GM03348 (cell line): ENCODE results near the gene IDUA.

ENCODE experiments used
- DNase-seq: peaks from one replicate; pipeline ENCODE4 v3.0.0; 2012; ENCODE audit warnings: low spot score

IDUA gene

DNA sequence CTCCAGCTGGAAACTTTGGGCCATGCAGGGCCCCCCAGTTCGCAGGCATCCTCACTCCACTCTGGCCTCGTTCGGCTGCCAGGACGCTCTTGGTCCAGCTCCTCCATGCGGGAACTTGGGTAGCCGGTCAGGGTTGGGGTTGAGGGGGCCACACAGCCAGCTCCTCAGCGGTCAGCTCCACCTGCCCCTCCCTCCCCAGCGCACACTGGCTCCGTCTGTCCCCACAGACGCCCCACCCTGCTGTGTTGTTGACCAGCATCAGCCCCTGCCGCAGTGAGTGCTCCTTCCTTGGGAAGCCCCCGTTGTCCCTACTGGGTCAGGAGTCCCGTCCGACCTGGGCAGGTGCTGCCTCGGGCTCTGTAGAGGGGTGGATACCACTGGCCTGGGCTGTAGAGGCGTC lies 30.4 kb downstream of the IDUA start:
- no peak for DNase-seq

DNA sequence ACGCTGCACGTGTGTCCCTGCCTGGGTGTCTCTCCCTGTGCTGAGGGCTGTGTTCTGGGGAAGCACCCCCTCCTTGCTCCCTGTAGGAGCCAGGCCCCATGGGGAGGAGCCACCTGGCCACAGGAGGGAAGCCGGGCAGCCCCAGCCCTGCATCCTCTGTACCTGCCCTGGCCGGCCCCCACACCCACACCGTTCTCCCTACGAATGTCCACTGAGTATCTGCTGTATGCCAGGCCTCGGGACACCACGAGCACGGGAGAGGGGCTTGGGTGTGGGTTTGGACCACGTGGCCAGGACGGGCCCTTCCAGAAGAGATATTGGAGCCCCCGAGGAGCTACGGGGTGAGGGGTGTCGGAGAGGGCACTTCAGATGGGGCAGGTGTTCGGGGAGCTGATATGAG lies 30.9 kb downstream of the IDUA start:
- no peak for DNase-seq

DNA sequence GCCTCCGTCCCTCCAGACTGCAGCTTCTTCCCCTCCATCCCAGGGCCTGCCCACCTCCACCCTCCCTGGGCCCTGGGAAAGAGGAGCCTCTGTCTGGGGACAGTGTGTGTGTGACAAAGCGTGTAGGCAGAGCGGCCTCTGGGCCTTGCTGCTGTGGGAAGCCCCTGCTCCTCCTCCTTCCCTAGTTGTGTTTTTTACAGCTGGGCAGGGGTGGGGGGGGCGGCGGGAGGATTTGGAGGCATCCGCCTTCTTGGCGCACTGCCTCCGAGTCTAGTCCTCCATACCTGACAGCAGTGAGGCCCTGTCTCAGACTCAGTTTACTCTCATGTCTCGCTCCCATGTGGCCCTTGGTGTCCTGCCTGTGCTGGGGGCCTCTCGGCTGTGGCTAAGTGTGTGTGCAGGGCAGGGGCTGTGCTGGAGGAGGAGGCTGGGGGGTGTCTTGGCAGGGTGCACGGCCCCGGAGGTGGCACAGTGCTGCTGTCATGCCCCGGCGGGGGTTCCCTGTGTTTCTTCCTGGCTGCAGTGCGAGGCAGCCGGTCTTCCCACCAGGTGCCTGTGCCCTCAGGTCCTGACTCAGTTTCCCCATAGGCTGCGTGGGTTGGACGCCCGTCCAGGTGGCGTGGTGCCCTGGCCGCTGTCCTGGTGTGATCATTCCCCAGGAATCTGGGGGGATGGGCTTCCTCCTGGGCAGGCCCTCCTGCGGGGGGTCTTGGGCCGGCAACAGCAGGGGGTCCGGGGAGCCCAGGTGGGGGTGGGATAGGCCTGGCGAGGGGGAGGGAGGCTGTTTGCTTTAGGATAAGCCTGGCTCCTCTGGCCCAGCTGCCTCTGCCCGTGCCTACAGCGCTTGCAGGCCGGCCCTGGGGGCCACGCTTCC lies 31.5 kb downstream of the IDUA start:
- DNase-seq, result no peak

DNA sequence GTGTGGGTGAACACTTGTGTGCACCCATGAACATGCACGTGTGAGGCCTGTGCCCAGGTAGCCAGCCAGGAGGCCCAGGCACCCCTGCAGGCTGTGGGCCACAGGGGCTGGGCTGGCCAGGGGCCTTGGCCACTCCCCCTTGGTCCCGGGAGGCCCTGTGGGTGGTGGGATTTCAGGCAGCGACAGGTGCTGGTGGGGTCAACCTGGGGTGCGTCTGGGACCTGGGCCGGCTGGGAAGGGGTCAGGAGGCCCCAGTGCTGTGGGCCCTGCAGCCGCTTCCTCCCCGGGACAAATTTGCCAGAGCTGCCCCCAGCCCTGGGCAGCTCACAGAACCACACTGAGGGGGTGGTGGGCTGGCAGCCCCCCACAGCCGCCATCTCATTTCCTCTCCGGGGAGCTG lies 32.5 kb downstream of the IDUA start:
- DNase-seq, result no peak

DNA sequence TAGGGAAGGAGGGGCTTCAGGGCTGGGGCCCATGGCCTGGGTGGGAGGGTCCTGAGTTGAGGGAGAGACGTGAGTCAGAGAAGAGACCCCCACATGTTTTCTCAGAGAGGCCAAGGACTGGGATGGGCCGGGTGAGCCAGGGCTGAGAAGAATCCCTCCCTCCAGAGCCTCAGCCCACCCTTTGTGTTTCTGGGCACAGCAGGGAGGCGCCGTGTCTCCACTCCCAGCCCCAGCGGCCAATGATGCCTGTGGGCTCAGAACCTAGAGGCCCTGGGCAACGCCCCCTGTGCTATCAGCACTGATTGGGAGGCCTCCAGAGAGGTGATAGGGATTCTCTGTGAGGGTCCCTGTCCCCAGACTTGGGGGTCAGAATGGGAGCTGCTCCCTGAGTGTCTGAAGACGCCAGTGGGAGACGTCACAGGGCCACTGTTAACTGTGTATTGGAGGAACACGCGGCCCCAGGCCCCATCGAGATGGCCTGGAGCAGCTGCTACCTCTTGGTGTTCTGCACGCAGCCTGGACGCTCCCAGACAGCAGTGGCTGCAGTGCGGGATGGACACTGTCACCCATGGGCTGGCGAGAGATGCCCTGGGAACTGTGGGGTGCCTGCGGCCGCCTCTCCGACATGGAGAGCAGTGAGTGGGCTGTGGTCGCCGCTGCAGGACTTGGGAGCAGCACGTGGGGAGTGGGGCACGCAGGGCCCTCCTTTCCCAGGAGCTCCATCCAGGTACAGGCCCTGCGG lies 33.1 kb downstream of the IDUA start:
- DNase-seq, result no peak

DNA sequence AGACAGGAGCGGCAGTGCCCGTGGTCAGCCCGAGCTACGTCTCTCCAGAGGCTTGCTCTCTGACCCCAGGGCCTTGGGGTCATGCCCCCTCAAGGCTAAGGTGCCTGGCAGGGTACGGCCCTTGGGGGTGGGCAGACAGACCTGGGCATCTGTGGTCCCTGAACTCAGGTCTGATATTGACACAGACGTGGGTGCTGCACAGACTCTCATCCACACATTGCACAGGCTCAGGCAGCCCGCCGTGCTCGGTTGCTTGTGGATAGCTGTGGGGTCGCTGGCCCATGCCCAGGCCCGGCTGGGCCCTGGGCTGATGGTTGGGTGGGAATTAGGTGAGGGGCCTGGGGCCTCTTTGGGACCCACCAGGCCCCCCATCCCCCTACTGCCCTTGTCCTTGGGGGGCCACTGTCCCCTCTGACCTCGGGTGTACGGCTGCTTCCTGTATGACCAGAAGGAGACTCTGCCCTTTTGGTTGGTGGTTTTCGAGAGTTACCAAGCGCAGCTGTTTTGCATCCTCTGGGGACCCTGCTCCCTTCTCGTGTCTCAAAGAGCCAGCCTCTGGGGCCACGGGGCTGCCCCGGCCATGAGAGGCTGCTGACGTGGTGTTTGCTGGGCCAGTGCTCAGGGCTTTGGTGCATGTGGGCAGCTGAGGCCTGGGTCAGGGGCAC lies 34.7 kb downstream of the IDUA start:
- DNase-seq, result no peak

DNA sequence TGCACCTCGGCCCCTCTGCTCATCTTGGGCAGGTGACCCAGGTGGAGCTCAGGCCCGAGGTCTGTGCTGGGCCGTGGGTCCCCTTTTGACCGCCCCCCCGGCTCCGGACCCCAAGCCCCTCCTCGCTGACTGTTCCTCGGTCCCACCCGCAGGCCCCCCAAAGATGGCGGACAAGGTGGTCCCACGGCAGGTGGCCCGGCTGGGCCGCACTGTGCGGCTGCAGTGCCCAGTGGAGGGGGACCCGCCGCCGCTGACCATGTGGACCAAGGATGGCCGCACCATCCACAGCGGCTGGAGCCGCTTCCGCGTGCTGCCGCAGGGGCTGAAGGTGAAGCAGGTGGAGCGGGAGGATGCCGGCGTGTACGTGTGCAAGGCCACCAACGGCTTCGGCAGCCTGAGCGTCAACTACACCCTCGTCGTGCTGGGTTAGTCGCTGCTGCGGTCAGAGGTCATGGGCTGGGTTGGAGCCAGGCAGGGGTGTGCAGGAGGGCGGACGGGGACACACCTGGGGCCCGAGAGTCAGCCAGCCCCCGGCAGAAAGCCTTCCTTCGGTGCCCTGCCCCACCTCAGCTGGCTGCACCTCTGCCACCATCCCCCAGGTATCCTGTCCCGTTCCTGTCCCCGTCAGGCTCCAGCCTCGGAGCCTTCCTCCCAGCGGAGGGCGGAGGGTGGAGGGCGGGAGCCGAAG lies 35.4 kb downstream of the IDUA start:
- no peak for DNase-seq

DNA sequence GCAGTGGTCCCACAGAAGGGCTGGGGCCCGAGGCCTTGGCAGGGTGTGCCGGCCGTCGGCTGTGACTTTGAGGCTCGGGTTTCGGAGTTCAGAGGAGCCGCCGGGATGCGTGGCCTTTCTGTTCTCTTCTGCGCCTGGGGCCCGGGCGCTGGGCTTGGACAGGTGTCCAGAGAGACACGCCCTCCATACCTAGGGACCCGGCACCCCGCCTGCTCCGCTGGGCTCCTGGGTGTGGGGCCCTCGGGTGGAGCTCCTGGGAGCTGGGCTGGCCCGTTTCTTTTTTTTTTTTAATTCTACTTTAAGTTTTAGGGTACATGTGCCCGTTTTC lies 35.9 kb downstream of the IDUA start:
- no peak for DNase-seq

DNA sequence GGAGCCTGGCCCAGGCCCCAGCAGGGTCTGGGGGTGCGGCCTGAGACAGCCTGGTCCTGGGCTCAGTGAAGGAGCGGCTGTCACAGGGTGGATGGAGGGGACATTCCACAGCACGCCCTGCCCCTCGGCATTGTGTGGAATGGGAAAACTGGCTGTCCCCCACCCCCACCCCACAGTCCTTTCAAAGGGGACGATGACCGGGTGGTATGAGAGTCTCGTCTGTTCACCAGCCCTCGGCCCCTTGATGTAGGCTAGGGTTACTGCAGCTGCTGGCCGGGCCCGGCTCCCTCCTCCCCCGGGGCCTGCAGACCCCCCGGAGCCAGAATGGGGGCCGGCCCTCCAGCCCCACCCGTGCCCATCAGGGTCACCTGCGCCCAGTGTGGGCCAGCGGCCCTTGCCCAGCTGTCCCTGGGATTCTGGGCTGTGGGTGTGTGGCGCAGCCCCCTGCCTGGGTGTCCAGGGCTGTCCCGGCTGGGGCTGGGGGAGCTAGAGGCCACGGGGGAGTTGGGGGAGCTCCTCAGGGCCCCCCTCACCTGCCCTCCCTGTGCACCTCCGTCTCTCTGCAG lies 36.3 kb downstream of the IDUA start:
- no peak for DNase-seq

DNA sequence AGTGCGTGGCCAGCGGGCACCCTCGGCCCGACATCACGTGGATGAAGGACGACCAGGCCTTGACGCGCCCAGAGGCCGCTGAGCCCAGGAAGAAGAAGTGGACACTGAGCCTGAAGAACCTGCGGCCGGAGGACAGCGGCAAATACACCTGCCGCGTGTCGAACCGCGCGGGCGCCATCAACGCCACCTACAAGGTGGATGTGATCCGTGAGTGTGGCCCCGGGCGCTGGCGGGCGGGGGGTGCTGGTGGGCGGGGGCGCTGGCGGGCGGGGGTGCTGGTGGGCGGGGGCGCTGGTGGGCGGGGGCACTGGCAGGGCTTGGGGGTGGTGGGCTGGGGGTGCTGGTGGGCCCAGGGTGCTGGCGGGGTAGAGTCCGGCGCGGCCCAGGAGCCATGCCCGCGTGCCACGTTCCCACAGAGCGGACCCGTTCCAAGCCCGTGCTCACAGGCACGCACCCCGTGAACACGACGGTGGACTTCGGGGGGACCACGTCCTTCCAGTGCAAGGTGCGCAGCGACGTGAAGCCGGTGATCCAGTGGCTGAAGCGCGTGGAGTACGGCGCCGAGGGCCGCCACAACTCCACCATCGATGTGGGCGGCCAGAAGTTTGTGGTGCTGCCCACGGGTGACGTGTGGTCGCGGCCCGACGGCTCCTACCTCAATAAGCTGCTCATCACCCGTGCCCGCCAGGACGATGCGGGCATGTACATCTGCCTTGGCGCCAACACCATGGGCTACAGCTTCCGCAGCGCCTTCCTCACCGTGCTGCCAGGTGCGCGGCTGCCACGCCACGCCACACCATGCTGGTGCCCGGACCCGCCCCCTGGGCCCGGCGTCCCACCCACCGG lies 37.3 kb downstream of the IDUA start:
- DNase-seq, result no peak

DNA sequence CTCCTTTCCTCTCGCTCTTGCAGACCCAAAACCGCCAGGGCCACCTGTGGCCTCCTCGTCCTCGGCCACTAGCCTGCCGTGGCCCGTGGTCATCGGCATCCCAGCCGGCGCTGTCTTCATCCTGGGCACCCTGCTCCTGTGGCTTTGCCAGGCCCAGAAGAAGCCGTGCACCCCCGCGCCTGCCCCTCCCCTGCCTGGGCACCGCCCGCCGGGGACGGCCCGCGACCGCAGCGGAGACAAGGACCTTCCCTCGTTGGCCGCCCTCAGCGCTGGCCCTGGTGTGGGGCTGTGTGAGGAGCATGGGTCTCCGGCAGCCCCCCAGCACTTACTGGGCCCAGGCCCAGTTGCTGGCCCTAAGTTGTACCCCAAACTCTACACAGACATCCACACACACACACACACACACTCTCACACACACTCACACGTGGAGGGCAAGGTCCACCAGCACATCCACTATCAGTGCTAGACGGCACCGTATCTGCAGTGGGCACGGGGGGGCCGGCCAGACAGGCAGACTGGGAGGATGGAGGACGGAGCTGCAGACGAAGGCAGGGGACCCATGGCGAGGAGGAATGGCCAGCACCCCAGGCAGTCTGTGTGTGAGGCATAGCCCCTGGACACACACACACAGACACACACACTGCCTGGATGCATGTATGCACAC lies 38.2 kb downstream of the IDUA start:
- DNase-seq, result no peak

DNA sequence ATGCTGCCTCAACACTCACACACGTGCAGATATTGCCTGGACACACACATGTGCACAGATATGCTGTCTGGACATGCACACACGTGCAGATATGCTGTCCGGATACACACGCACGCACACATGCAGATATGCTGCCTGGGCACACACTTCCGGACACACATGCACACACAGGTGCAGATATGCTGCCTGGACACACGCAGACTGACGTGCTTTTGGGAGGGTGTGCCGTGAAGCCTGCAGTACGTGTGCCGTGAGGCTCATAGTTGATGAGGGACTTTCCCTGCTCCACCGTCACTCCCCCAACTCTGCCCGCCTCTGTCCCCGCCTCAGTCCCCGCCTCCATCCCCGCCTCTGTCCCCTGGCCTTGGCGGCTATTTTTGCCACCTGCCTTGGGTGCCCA lies 39.3 kb downstream of the IDUA start:
- DNase-seq, result no peak

DNA sequence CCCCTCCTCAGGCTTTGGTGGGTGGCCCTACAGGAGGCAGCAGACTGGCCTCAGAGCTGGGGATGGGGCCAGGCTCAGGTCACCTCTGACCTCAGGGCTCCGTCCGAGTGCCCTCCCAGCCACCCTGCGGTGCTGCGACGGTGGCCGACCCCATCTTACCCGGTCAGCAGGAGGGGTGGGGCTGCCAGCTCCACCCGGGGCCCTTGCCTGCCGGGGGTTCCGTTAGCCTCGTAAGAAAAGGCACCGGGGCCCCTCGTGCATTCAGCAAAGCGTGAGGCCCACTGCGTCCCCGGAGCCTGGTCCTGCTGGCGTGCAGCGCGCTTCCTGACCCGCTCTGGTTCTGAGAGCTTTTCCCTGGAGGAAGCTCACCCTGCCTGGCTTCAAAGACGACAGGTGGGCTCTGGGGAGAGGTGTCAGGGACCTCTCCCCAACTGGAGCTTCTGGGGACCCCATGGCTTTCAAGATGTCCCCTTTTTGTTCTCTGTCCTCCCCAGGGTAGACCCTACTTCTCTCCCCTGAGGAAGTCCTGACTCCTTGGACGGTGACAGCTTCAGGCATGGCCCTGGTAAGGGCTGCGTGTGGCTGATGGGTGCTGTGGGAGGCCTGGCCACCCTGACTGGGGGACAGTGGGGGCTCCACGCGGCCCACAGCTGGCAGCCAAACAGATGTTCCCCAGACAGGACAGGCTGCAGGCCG lies 40.5 kb downstream of the IDUA start:
- no peak for DNase-seq

DNA sequence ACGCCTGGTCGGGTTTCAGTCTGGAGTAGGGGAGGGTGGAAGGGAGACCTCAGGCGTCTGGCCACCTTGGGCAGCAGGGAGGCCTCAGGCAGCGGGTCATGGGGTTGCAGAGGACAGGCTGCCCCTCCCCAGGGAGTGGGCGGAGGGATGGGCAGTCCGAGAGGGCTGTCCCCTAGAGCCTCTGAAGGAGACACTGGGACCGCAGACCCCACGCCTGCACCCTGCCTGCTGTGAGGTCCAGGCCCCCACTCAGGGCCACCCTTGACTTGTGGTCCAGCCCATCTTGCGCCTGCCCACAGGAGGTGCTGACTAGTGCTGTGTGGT lies 41.0 kb downstream of the IDUA start:
- no peak for DNase-seq

DNA sequence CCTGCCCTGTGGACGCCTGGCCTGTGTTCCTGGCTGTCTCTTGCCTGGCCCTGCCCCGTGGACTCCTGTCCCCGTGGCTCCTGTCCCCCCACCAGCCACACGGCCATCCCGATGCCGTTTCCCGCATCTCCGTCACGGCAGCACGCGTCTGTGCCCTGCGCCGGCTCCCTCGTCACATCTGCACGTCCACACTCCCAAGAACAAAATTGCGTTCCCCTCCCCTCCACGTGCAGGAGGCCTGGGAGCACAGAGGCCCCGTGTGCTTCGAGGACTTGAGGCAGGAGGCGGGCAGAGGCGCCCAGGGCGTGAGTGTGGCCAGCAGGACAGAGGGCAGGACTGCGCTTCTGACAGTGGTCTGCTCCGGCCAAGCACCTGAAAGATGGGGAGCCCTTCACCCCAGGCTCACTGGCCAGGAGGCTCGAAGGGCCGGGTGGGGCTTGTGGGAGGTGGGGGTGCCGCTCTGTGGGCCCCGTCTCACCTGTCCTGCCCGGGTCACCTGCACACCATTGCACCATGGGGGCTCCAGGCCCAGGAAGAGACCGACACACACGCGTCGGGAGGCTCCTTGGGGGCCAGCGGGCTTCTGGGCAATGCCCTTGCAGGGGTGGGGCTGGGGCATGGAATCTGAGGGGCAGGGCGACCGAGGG lies 41.9 kb downstream of the IDUA start:
- DNase-seq, result no peak

DNA sequence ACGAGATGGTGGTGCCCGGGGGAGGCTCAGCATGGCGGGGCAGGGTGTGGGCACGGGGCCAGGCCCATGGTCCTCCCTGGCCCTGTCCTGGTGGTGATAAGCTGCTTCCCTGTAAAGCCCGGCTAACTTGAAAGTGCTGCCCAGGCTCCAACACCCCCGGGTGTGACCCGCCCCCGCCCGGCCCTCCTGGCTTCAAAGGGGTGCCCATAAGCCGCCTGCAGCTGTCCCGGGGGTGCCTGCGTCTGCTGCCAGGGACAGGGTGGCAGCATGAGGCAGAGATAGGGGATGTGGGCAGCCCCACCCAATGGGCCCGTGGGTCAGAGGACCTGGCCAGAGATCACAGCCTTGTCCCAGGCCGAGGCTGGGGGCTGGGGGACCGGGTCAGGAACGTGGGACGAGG lies 42.7 kb downstream of the IDUA start:
- DNase-seq, result no peak

DNA sequence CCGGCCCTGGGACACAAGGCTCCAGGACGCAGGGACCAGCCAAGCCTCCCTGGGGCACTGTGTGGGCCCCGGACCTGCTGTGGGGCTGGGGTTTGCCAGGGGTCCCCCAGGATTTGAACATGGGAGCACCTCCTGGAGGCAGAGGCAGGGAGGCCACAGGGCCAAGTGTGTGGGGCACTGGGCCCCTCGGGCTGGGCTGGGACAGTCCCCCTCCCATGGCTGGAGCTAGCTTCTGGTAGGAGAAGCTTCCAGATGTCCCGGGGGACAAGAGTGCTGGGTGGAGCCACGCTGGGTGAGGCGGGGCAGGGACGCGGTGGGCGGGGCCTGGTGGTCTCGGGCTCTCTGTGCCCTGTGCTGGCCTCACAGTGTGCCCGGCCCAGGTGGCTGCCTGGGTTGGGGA lies 43.2 kb downstream of the IDUA start:
- no peak for DNase-seq

DNA sequence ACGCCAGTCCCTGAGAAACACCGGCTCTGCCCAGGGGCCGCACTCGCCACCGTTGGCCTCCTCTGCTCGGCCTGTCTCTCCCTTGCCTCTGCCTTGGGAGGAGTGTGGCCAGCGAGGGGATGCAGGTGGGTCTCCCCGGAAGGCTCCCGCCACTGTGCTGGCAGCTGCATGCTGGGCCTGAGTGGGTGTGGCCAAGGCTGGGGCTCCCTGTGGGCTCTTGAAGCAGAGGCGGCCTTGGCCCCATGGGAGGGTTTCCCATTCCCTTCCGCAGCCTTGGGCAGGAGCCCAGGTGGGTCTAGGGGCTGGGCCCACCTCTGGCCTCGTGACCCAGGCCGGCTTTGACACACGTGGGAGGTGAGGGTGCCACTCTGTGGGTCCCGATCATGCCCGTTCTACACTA lies 43.7 kb downstream of the IDUA start:
- no peak for DNase-seq

DNA sequence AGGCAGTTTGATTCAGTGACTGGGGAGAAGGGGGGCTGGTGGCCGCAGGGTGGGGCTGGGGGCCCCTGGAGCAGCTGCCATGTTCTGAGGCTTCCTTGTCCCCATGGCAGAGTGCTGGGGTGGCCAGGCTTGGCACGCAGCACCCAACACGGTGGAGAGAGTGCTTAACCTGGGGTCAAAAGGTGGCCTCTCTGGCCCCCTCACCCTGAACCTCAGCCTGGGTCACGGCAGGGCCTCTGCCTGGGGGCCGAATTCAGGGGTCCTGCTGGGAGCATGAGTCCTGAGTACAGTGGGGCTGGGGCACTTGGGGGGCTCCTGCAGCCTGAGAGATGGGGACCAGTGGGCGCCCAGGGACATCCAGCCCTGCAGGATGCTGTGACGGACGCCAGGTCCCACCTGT lies 44.5 kb downstream of the IDUA start:
- DNase-seq, result no peak
